GM18867 (cell line): Measurements from ENCODE around the gene TTC34.

Experiments used
- ATAC-seq: cut with Tn5 transposase; IDR thresholded peaks from one replicate; pipeline ENCODE4 v1.9.1; 2021; ENCODE audit warnings: mild to moderate bottlenecking, moderate library complexity; ENCODE audit not compliant: unreplicated experiment

TTC34 gene

GRCh38 chr1:2812939-2813653 is 11.6 kb upstream of the TTC34 start:
- no peak for ATAC-seq

- ATAC-seq, result no peak
Measured at GRCh38 chr1:2812136-2812535, 10.6 kb upstream of the TTC34 start.

- no peak for ATAC-seq
Measured at GRCh38 chr1:2811533-2811918, 10.0 kb upstream of the TTC34 start.

- ATAC-seq, result no peak
Measured at GRCh38 chr1:2810899-2811532, 9.5 kb upstream of the TTC34 start.

GRCh38 chr1:2810281-2810680 is 8.8 kb upstream of the TTC34 start:
- no peak for ATAC-seq

GRCh38 chr1:2809656-2810055 is 8.2 kb upstream of the TTC34 start:
- no peak for ATAC-seq

- no peak for ATAC-seq
Measured at GRCh38 chr1:2808831-2809605, 7.5 kb upstream of the TTC34 start.

- no peak for ATAC-seq
Measured at GRCh38 chr1:2808386-2808705, 6.9 kb upstream of the TTC34 start.

GRCh38 chr1:2807678-2808385 is 6.3 kb upstream of the TTC34 start:
- ATAC-seq, result no peak

- no peak for ATAC-seq
Measured at GRCh38 chr1:2807036-2807435, 5.5 kb upstream of the TTC34 start.

- no peak for ATAC-seq
Measured at GRCh38 chr1:2806591-2806990, 5.1 kb upstream of the TTC34 start.

GRCh38 chr1:2805801-2806430 is 4.4 kb upstream of the TTC34 start:
- ATAC-seq, result no peak

- no peak for ATAC-seq
Measured at GRCh38 chr1:2804628-2805351, 3.3 kb upstream of the TTC34 start.

- ATAC-seq, result no peak
Measured at GRCh38 chr1:2803931-2804627, 2.6 kb upstream of the TTC34 start.

- no peak for ATAC-seq
Measured at GRCh38 chr1:2803086-2803930, 1.8 kb upstream of the TTC34 start.

- ATAC-seq, result no peak
Measured at GRCh38 chr1:2802421-2802961, 998 bp upstream of the TTC34 start.

GRCh38 chr1:2801046-2801445 is 447 bp downstream of the TTC34 start:
- no peak for ATAC-seq

- no peak for ATAC-seq
Measured at GRCh38 chr1:2800664-2801045, 838 bp downstream of the TTC34 start.
